Measurements from ENCODE around the gene COG7.
"Not testable (repeated sequence)": the region's sequence is repeated elsewhere in the genome, so short reads cannot be mapped to it uniquely, and the experiment has no call there.

Gene COG7

GRCh38 chr16:23394141-23394831 is 58.7 kb downstream of the COG7 start:
- H4K20me1 ChIP-seq (ENCODE audit: insufficient read depth, low read length, poor library complexity, severe bottlenecking) = no peaks in the 10 kb centered on the region
- no peak overlapping the region for H2AFZ ChIP-seq (ENCODE audit: low read length)
- H3K9me3 ChIP-seq (ENCODE audit: insufficient read depth, low read depth, low read length) = no peaks in the 10 kb centered on the region
- no peaks in the 10 kb centered on the region for H3K79me2 ChIP-seq (ENCODE audit: insufficient read depth, low read length)
- TF ChIP-seq EZH2phosphoT487 (IDR thresholded peaks at IDR 0.05; ENCODE audit: borderline replicate concordance) (no peak), CTCF (conservative IDR thresholded peaks at IDR 0.05; ENCODE audit: low read length) (no peak)
- no peaks in the 10 kb centered on the region for H3K27me3 ChIP-seq (ENCODE audit: insufficient read depth, low read length, poor library complexity, severe bottlenecking)
- no peaks in the 10 kb centered on the region for H3K9me2 ChIP-seq (replicated peaks; ENCODE audit: low read depth, low read length)
- H3K4me2 ChIP-seq (ENCODE audit: low read depth, low read length, poor library complexity, severe bottlenecking) = no peak overlapping the region
- peaks cover 34% of the 10 kb centered on the region; the same call in 1 of the 2 replicates for H3K36me3 ChIP-seq (ENCODE audit: insufficient read depth, low read length)
- H3F3A ChIP-seq (ENCODE audit: low read depth) = no peaks in the 10 kb centered on the region
- no peaks in the 10 kb centered on the region for H3K4me1 ChIP-seq (ENCODE audit: insufficient read depth, low read length, poor library complexity, severe bottlenecking)
- no peak overlapping the region for H3K9ac ChIP-seq (ENCODE audit: low read depth, low read length, poor library complexity, severe bottlenecking)
- H3K4me3 ChIP-seq (ENCODE audit: low read length, poor library complexity, severe bottlenecking) = no peak overlapping the region

- H3K9me2 ChIP-seq (replicated peaks; ENCODE audit: low read depth, low read length) = no peaks in the 10 kb centered on the region
- no peak overlapping the region for H3K4me3 ChIP-seq (ENCODE audit: low read length, poor library complexity, severe bottlenecking)
- H3K79me2 ChIP-seq (ENCODE audit: insufficient read depth, low read length) = no peaks in the 10 kb centered on the region
- H3K36me3 ChIP-seq (ENCODE audit: insufficient read depth, low read length) = peaks cover 17% of the 10 kb centered on the region; the same call in 1 of the 2 replicates
- no peaks in the 10 kb centered on the region for H3K27me3 ChIP-seq (ENCODE audit: insufficient read depth, low read length, poor library complexity, severe bottlenecking)
- H3K4me1 ChIP-seq (ENCODE audit: insufficient read depth, low read length, poor library complexity, severe bottlenecking) = no peaks in the 10 kb centered on the region
- no peaks in the 10 kb centered on the region for H3K9me3 ChIP-seq (ENCODE audit: insufficient read depth, low read depth, low read length)
- H3K4me2 ChIP-seq (ENCODE audit: low read depth, low read length, poor library complexity, severe bottlenecking) = no peak overlapping the region
- no peaks in the 10 kb centered on the region for H4K20me1 ChIP-seq (ENCODE audit: insufficient read depth, low read length, poor library complexity, severe bottlenecking)
- no peak overlapping the region for H2AFZ ChIP-seq (ENCODE audit: low read length)
- TF ChIP-seq EZH2phosphoT487 (IDR thresholded peaks at IDR 0.05; ENCODE audit: borderline replicate concordance) = no peak
- no peak for TF ChIP-seq CTCF (conservative IDR thresholded peaks at IDR 0.05; ENCODE audit: low read length)
- no peaks in the 10 kb centered on the region for H3F3A ChIP-seq (ENCODE audit: low read depth)
- H3K9ac ChIP-seq (ENCODE audit: low read depth, low read length, poor library complexity, severe bottlenecking) = no peak overlapping the region
Measured at GRCh38 chr16:23392223-23392600, 60.8 kb downstream of the COG7 start.

GRCh38 chr16:23391381-23392222 is 61.4 kb downstream of the COG7 start:
- H4K20me1 ChIP-seq (ENCODE audit: insufficient read depth, low read length, poor library complexity, severe bottlenecking) = no peaks in the 10 kb centered on the region
- H3K27me3 ChIP-seq (ENCODE audit: insufficient read depth, low read length, poor library complexity, severe bottlenecking) = no peaks in the 10 kb centered on the region
- H3F3A ChIP-seq (ENCODE audit: low read depth) = no peaks in the 10 kb centered on the region
- no peak overlapping the region for H3K4me3 ChIP-seq (ENCODE audit: low read length, poor library complexity, severe bottlenecking)
- no peak overlapping the region for H2AFZ ChIP-seq (ENCODE audit: low read length)
- TF ChIP-seq EZH2phosphoT487 (IDR thresholded peaks at IDR 0.05; ENCODE audit: borderline replicate concordance) (no peak), CTCF (conservative IDR thresholded peaks at IDR 0.05; ENCODE audit: low read length) (no peak)
- no peaks in the 10 kb centered on the region for H3K9me3 ChIP-seq (ENCODE audit: insufficient read depth, low read depth, low read length)
- no peaks in the 10 kb centered on the region for H3K4me1 ChIP-seq (ENCODE audit: insufficient read depth, low read length, poor library complexity, severe bottlenecking)
- no peak overlapping the region for H3K4me2 ChIP-seq (ENCODE audit: low read depth, low read length, poor library complexity, severe bottlenecking)
- H3K79me2 ChIP-seq (ENCODE audit: insufficient read depth, low read length) = no peaks in the 10 kb centered on the region
- H3K36me3 ChIP-seq (ENCODE audit: insufficient read depth, low read length) = peaks cover 13% of the 10 kb centered on the region; the same call in 1 of the 2 replicates
- no peak overlapping the region for H3K9ac ChIP-seq (ENCODE audit: low read depth, low read length, poor library complexity, severe bottlenecking)
- H3K9me2 ChIP-seq (replicated peaks; ENCODE audit: low read depth, low read length) = no peaks in the 10 kb centered on the region

- not testable (repeated sequence) for H3K79me2 ChIP-seq (ENCODE audit: insufficient read depth, low read length); H3K4me2 ChIP-seq (ENCODE audit: low read depth, low read length, poor library complexity, severe bottlenecking); H2AFZ ChIP-seq (ENCODE audit: low read length); H3K9ac ChIP-seq (ENCODE audit: low read depth, low read length, poor library complexity, severe bottlenecking); H3F3A ChIP-seq (ENCODE audit: low read depth); H3K4me3 ChIP-seq (ENCODE audit: low read length, poor library complexity, severe bottlenecking); H4K20me1 ChIP-seq (ENCODE audit: insufficient read depth, low read length, poor library complexity, severe bottlenecking); H3K27me3 ChIP-seq (ENCODE audit: insufficient read depth, low read length, poor library complexity, severe bottlenecking); H3K4me1 ChIP-seq (ENCODE audit: insufficient read depth, low read length, poor library complexity, severe bottlenecking); H3K9me2 ChIP-seq (replicated peaks; ENCODE audit: low read depth, low read length); H3K9me3 ChIP-seq (ENCODE audit: insufficient read depth, low read depth, low read length)
- H3K36me3 ChIP-seq (ENCODE audit: insufficient read depth, low read length) = peaks cover 13% of the 10 kb centered on the region; the same call in 1 of the 2 replicates
Measured at GRCh38 chr16:23389936-23390335, 63.1 kb downstream of the COG7 start.

All from Loucy (cell line).